Measurements from ENCODE around the gene SPNS2. TPM values are rescaled to one million over a fixed set of nuclear protein-coding genes. Genes with fewer than 3 reads are reported as not detected.

The SPNS2 gene
- total RNA-seq, 2 experiments from 2014 or later: 0.15 to 0.60 TPM

DNA sequence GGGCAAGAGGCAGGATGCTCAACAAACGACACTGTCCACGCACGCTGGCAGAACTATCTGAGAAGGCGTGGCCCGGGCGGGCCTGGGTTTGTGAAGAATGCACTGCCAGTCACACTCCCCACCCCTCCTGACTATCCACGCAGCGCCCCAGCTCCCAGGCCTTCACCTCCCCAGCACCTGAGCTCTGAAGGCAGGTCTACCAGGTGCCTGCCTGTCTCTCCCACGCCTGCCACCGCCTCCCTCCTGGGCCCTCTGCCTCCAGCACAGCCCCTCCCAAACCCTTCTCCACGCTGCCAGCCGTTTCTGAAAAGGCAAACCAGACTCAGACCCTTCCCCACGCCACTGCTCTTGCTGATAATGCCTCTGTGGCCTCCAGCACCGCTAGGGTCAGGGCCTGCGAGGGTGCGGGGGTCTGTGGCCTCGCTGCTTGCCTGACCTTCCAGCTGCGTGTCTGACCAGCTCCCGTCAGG, 44.9 kb downstream of the SPNS2 start:
- POLR2A ChIA-PET: interaction anchor here (1.2 kb wide), 1 partner anchor 11 kb away, joined by 3 read pairs; no protein-coding TSS in a partner anchor
- H3K27me3 Mint-ChIP-seq: no peaks in the 10 kb centered on the region
- H3K4me1 Mint-ChIP-seq: no peaks in the 10 kb centered on the region
- no peaks in the 10 kb centered on the region for H3K9me3 Mint-ChIP-seq
- CTCF ChIA-PET: no interaction called here
- H3K27ac Mint-ChIP-seq: no peak overlapping the region
- no peak overlapping the region for H3K4me3 Mint-ChIP-seq
- no peak for DNase-seq
- peaks cover 25% of the 10 kb centered on the region for H3K36me3 Mint-ChIP-seq (ENCODE audit: low read depth)

DNA sequence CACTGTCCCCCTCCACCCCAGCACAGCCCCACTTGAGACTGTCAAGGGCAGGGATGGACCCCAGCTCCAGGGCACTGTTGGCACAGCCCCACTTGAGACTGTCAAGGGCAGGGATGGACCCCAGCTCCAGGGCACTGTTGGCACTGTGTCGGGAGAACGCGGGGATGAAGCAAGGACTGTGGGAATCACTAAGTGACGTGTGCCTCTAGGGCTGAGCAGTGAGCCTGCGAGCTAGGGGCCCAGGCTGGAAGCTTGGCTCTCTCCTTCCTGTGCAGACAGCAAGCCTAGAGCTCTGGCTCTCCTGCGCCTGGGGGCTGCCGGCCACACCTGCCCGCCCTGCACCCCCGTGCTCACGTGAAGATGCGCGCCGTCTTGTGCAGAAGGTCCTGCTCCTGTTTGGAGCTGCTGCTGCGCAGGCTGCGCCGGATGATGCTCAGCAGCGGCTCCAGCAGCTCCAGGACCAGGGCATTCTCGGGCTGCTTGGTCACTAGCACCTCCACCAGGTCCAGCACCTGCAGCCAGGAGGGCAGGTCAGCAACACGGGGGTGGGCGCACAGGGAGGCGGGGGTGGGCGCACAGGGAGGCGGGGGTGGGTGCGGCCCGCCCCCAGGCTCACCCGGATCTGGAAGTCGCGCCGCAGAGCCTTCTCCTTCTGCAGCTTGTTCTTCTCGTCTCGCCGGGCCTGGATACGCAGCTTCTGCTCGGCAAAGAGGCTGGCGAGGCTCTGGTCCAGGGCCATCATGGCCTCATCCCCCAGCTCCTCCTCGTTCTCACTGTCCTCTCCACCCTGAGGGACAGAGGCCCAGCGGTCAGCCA, 45.7 kb downstream of the SPNS2 start:
- CTCF ChIA-PET: no interaction called here
- DNase-seq: no peak
- Mint-ChIP-seq H3K36me3 (ENCODE audit: low read depth) (peaks cover 28% of the 10 kb centered on the region), H3K9me3 (no peaks in the 10 kb centered on the region), H3K27ac (no peak overlapping the region), H3K4me1 (no peaks in the 10 kb centered on the region), H3K4me3 (no peak overlapping the region), H3K27me3 (no peaks in the 10 kb centered on the region)
- POLR2A ChIA-PET: interaction anchor here (1.0 to 1.2 kb wide), 2 partner anchors 10 to 11 kb away, joined by 3 read pairs; partner anchors contain the start of gene MYBBP1A

DNA sequence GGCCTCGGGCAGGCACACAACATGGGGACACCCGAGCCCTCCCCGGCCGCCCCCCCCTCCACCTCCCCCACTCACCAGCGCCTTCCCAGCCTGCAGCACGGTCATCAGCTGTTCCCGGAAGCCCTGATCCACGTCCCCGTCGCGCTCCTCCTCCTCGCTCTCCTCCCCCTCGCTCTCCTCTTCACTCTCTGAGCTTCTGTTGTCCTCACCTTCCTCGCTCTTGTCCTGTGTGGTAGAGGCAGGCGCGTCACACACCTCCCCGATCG, 46.2 kb downstream of the SPNS2 start:
- POLR2A ChIA-PET: interaction anchor here (1.0 kb wide), 1 partner anchor 10 kb away, joined by 3 read pairs; the partner anchor contains the start of gene MYBBP1A
- Mint-ChIP-seq H3K27me3 (no peaks in the 10 kb centered on the region), H3K36me3 (ENCODE audit: low read depth) (peaks cover 24% of the 10 kb centered on the region), H3K27ac (no peak overlapping the region), H3K9me3 (no peaks in the 10 kb centered on the region), H3K4me1 (no peaks in the 10 kb centered on the region), H3K4me3 (no peak overlapping the region)
- DNase-seq: no peak
- CTCF ChIA-PET: no interaction called here

DNA sequence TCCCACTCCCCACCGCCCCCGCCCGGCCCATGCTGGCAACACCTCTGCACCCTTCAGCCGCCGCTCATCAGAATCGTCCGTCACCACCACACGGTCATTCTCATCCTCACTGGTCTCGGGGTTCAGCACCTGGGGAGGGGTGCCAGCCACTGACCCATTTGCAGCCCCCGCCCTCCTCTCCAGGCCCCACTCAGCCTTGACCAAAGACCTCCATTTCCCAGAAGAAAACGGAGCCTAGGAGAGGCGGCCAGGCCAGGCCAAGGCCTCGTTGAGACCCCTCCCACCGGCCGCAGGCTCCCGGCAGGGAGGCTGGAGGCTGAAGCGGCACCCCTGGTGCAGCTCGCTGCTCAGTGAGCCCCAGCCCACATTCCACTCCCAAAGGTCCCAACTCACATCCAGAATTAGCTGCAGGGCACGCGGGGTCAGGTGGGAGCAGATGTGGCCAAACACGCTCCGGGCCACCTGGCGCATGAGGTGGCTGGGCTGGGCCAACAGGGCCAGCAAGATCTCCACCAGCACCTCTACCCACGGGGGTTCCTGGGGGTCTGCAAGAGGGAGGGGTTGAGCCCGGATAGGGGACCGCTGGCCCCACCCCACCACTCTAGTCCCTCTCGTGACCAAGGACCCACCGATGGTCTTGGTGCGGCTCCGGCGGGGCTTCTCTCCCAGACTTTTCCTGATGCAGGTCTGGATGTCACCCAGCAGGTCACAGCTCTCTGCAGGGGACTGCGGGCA, 46.7 kb downstream of the SPNS2 start:
- ChIA-PET POLR2A (interaction anchor here (1.0 kb wide), 1 partner anchor 10 kb away, joined by 3 read pairs; the partner anchor contains the start of gene MYBBP1A), CTCF (no interaction called here)
- Mint-ChIP-seq H3K36me3 (ENCODE audit: low read depth) (peaks cover 26% of the 10 kb centered on the region), H3K4me3 (no peak overlapping the region), H3K27ac (no peak overlapping the region), H3K4me1 (no peaks in the 10 kb centered on the region), H3K27me3 (no peaks in the 10 kb centered on the region), H3K9me3 (no peaks in the 10 kb centered on the region)
- DNase-seq: no peak

- no peaks in the 10 kb centered on the region for H3K4me1 Mint-ChIP-seq
- no peak for DNase-seq
- CTCF ChIA-PET: no interaction called here
- H3K27me3 Mint-ChIP-seq: no peaks in the 10 kb centered on the region
- no peak overlapping the region for H3K4me3 Mint-ChIP-seq
- H3K36me3 Mint-ChIP-seq (ENCODE audit: low read depth): peaks cover 34% of the 10 kb centered on the region
- H3K27ac Mint-ChIP-seq: no peak overlapping the region
- H3K9me3 Mint-ChIP-seq: no peaks in the 10 kb centered on the region
- POLR2A ChIA-PET: no interaction called here
These were observed 48.6 kb downstream of the SPNS2 start for GRCh38 chr17:4547118-4547906.

DNA sequence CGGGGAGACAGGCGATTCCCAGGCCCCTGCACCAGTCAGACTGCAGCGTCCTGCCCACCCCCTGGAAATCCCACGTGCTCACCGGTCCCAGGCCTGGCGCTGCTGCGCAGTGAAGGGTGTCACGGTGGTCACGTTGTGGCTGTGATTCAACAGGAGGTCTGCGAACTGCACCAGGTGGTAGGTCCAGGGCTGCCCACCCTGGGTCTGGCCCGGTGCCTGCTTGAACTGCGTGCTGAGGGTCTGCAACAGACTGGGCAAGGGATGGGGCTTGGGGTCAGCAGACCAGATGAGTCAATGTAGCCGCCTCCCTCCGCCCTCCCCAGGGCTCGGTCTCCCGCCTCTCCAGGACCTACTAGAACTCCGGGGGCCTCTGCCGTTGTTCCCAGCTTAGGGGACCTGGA, 49.4 kb downstream of the SPNS2 start:
- Mint-ChIP-seq H3K27me3 (no peaks in the 10 kb centered on the region), H3K4me1 (no peaks in the 10 kb centered on the region), H3K36me3 (ENCODE audit: low read depth) (peaks cover 31% of the 10 kb centered on the region), H3K9me3 (no peaks in the 10 kb centered on the region), H3K27ac (no peak overlapping the region), H3K4me3 (no peak overlapping the region)
- POLR2A ChIA-PET: no interaction called here
- no peak for DNase-seq
- CTCF ChIA-PET: no interaction called here

DNA sequence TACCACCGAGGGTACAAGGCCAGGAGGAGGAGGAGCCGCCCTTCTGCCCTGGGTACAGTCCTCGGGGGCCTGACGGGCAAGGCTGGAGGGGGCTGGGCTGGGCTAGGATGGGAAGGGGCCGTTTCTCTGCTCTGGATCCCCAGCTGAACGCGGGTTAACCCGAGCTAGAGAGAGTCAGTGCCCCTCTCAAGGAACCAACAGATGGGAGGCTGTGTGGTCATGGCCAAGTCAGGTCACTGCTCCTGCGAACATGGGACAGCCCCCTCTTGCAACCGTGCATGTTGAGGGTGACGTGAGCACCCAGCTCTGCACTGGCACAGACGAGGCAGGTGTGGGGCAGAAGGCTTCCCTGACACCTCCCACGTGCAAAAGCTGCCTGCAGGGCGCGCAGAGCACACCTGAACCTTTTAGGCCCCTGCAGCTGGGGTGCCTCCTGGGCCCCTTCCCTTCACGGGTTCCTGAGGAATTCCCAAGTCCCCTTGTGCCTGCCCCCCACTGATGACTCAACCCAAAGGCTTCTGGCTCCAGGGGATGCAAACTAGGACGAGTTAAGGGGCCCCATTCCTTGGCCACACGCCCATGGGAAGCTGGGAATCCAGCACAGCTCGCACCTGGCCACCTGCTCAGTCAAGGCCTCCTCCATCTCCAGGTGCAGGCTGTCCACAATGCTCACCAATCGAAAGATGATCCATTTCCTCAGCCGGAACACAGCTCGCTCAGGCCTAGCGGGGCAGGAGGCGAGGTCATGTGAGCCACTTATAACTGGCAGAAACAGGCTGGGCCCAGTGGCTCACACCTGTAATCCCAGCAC, 50.2 kb downstream of the SPNS2 start:
- peaks cover 32% of the 10 kb centered on the region for H3K36me3 Mint-ChIP-seq (ENCODE audit: low read depth)
- peaks cover 4% of the 10 kb centered on the region for H3K4me1 Mint-ChIP-seq
- no peak overlapping the region for H3K4me3 Mint-ChIP-seq
- H3K27ac Mint-ChIP-seq: no peak overlapping the region
- no peak for DNase-seq
- no peaks in the 10 kb centered on the region for H3K27me3 Mint-ChIP-seq
- no peaks in the 10 kb centered on the region for H3K9me3 Mint-ChIP-seq
- ChIA-PET CTCF (no interaction called here), POLR2A (no interaction called here)

DNA sequence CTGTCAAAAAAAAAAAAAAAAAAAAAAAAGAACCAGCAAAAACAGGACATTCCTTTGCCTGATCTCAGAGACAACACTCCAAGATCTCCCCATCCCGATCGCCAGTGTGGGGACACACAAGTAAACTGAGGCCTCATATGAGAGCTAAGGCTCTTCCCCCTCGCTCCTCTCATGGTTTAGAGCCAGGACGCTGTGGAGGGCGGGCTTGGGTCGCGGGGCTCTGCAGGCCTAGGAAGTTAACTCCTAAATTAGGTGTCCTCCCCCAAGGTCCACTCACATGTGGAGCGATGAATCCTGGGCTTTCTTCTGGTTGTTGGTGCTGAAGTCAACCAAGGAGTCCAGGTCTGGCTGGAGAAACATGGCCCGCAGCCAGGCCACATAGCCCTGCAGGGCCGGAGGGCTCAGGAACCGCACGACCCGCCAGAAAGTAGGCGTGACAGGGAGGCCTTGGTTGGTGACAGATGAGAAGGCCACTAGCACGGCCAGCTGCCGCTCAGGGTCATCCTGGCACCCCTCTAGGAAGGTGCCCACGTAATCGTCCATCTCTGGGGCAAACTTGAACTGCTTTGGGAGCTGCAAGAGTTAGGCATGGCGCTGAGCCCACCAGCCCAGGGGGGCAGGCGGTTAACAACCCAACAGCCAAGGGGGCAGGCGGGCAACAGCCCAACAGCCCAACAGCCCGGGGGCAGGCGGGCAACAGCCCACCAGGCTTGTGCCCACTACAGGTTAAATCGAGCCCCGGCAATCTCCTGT, 51.3 kb downstream of the SPNS2 start:
- Mint-ChIP-seq H3K4me3 (no peak overlapping the region), H3K36me3 (ENCODE audit: low read depth) (peaks cover 32% of the 10 kb centered on the region), H3K9me3 (no peaks in the 10 kb centered on the region), H3K4me1 (peaks cover 13% of the 10 kb centered on the region), H3K27ac (no peak overlapping the region), H3K27me3 (no peaks in the 10 kb centered on the region)
- ChIA-PET POLR2A (no interaction called here), CTCF (interaction anchor here (1.4 kb wide), 1 partner anchor 17 kb away, joined by 5 read pairs; no protein-coding TSS in a partner anchor)
- DNase-seq: no peak

GRCh38 chr17:4550534-4551039, 51.9 kb downstream of the SPNS2 start:
- H3K9me3 Mint-ChIP-seq: no peaks in the 10 kb centered on the region
- ChIA-PET CTCF (interaction anchor here (1.4 to 1.6 kb wide), 2 partner anchors 12 to 16 kb away, joined by 4 to 5 read pairs; no protein-coding TSS in a partner anchor), POLR2A (no interaction called here)
- no peak for DNase-seq
- peaks cover 19% of the 10 kb centered on the region for H3K4me1 Mint-ChIP-seq
- no peak overlapping the region for H3K4me3 Mint-ChIP-seq
- H3K36me3 Mint-ChIP-seq (ENCODE audit: low read depth): peaks cover 30% of the 10 kb centered on the region
- H3K27ac Mint-ChIP-seq: no peak overlapping the region
- H3K27me3 Mint-ChIP-seq: no peaks in the 10 kb centered on the region

- peaks cover 25% of the 10 kb centered on the region for H3K4me1 Mint-ChIP-seq
- DNase-seq: no peak
- no peaks in the 10 kb centered on the region for H3K27me3 Mint-ChIP-seq
- H3K36me3 Mint-ChIP-seq (ENCODE audit: low read depth): peaks cover 30% of the 10 kb centered on the region
- ChIA-PET POLR2A (interaction anchor here (0.9 kb wide), 1 partner anchor 15 kb away, joined by 3 read pairs; no protein-coding TSS in a partner anchor), CTCF (interaction anchor here (1.3 to 1.6 kb wide), 3 partner anchors 12 to 97 kb away, joined by 3 to 5 read pairs (median 4); no protein-coding TSS in a partner anchor)
- no peak overlapping the region for H3K4me3 Mint-ChIP-seq
- no peak overlapping the region for H3K27ac Mint-ChIP-seq
- no peaks in the 10 kb centered on the region for H3K9me3 Mint-ChIP-seq
These were observed 52.5 kb downstream of the SPNS2 start for GRCh38 chr17:4551141-4551540.

DNA sequence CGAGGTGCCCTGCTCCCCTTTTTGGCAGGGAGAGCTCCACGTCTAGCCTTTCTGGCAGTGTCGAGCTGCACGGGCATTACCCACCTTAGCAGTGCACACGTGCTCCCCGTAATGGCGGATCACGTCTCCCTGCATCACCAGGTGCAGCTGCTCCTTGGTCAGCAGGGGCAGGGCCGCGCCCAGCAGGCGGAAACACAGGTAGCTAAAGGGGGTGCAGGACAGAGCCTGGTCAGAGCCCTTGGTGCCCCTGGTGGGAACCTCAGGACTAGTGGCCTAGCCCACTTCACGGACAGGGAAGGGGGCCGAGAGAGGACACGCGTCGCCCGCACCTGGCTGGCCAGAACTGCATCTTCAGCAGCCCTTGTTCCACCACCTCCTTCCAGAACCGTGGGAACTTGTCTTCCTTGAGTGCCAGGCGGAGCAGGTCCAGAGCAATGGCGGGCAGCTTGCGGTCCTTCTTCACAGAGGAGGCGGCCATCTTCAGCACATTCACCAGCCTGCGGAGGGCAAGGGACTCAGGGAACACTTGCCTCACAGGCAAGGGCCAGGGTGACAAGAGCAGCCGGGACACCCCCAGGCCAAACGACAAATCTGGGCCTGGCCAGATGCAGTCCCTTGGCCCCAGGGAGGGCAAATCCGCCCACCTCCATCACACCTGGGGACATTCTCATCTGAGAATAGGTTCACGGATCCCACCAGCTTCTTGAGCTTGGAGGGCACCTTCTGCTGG, 53.3 kb downstream of the SPNS2 start:
- Mint-ChIP-seq H3K4me1 (peaks cover 27% of the 10 kb centered on the region), H3K27me3 (no peaks in the 10 kb centered on the region), H3K36me3 (ENCODE audit: low read depth) (peaks cover 26% of the 10 kb centered on the region), H3K4me3 (no peak overlapping the region), H3K27ac (no peak overlapping the region), H3K9me3 (no peaks in the 10 kb centered on the region)
- CTCF ChIA-PET: interaction anchor here (0.8 to 1.6 kb wide), 3 partner anchors 11 to 131 kb away, joined by 3 to 4 read pairs (median 3); no protein-coding TSS in a partner anchor
- POLR2A ChIA-PET: interaction anchor here (0.9 kb wide), 1 partner anchor 15 kb away, joined by 3 read pairs; no protein-coding TSS in a partner anchor
- no peak for DNase-seq
